Endothelial cell of umbilical vein (primary cell): Measurements from ENCODE around the gene TUBA1A. TPM values are rescaled to one million over a fixed set of nuclear protein-coding genes. Genes with fewer than 3 reads are reported as not detected.

ENCODE experiments used
- polyA plus RNA-seq, 4 experiments: library from polyadenylated mRNA; depleted of rRNA in 3 of 4; stranded (reverse) in 3 of 4; unstranded in 1 of 4; fragments of >200 nt; gene quantifications; 2 replicates each; pipeline versions ENCODE4 v1.2.1 to v1.2.3, GENCODE V29; 2011 to 2012; ENCODE audit warnings: missing spikeins in 1 of 4
- small RNA-seq: library from RNA; depleted of rRNA; stranded (forward); fragments of <200 nt; gene quantifications from one replicate; pipeline ENCODE3, GENCODE V24; 2012; ENCODE audit warnings: low replicate concordance, low read depth; ENCODE audit not compliant: insufficient read depth, insufficient read length
- total RNA-seq: library from RNA; stranded (reverse); gene quantifications from 2 replicates; pipeline ENCODE4 v1.2.3, GENCODE V29; 2021

Gene TUBA1A
- total and polyA plus RNA-seq, 2 donors (not counting 3 experiments of a cell fraction or from before 2014, with no cell fraction given) = 740 to 2,429 TPM

Small RNA genes within 50 kb of the gene (small RNA-seq; reads per million reads assigned to genes)
- gene RF00017 = not detected

Other genes with a start within 250 kb of the TUBA1A start
- gene ARF3, start 231.6 kb downstream of the TUBA1A start, total RNA-seq = 172 and 187 TPM in 2 replicates
- 138 and 149 TPM in 2 replicates for gene ARF3, start 231.6 kb downstream of the TUBA1A start, polyA plus RNA-seq
- gene WNT10B, start 217.3 kb downstream of the TUBA1A start, total RNA-seq = not detected in 2 replicates
- 0.04 and 0.14 TPM in 2 replicates for gene WNT10B, start 217.3 kb downstream of the TUBA1A start, polyA plus RNA-seq
- not detected in 2 replicates for gene WNT1, start 210.8 kb downstream of the TUBA1A start, total RNA-seq
- not detected in 2 replicates for gene WNT1, start 210.8 kb downstream of the TUBA1A start, polyA plus RNA-seq
- 0.22 and 0.42 TPM in 2 replicates for gene DDN, start 189.7 kb downstream of the TUBA1A start, total RNA-seq
- 0.06 and 0.07 TPM in 2 replicates for gene DDN, start 189.7 kb downstream of the TUBA1A start, polyA plus RNA-seq
- 50.0 and 54.9 TPM in 2 replicates for gene PRKAG1, start 170.3 kb downstream of the TUBA1A start, total RNA-seq
- 52.1 and 59.5 TPM in 2 replicates for gene PRKAG1, start 170.3 kb downstream of the TUBA1A start, polyA plus RNA-seq
- gene KMT2D, start 128.3 kb downstream of the TUBA1A start, total RNA-seq = 106 and 120 TPM in 2 replicates
- 11.5 and 15.1 TPM in 2 replicates for gene KMT2D, start 128.3 kb downstream of the TUBA1A start, polyA plus RNA-seq
- gene RHEBL1, start 119.1 kb downstream of the TUBA1A start, total RNA-seq = 2.3 and 2.6 TPM in 2 replicates
- 2.2 and 2.7 TPM in 2 replicates for gene RHEBL1, start 119.1 kb downstream of the TUBA1A start, polyA plus RNA-seq
- 3.3 and 3.9 TPM in 2 replicates for gene DHH, start 94.3 kb downstream of the TUBA1A start, total RNA-seq
- 2.9 and 4.2 TPM in 2 replicates for gene DHH, start 94.3 kb downstream of the TUBA1A start, polyA plus RNA-seq
- 92.8 and 106 TPM in 2 replicates for gene LMBR1L, start 78.2 kb downstream of the TUBA1A start, total RNA-seq
- gene LMBR1L, start 78.2 kb downstream of the TUBA1A start, polyA plus RNA-seq = 78.3 and 99.1 TPM in 2 replicates
- gene TUBA1B, start 57.7 kb downstream of the TUBA1A start, total RNA-seq = 2,228 and 2,245 TPM in 2 replicates
- gene TUBA1B, start 57.7 kb downstream of the TUBA1A start, polyA plus RNA-seq = 5,362 and 5,535 TPM in 2 replicates
- 515 and 523 TPM in 2 replicates for gene TUBA1C, start 76.0 kb upstream of the TUBA1A start, total RNA-seq
- gene TUBA1C, start 76.0 kb upstream of the TUBA1A start, polyA plus RNA-seq = 2,063 and 2,352 TPM in 2 replicates
- gene PRPH, start 106.1 kb upstream of the TUBA1A start, total RNA-seq = not detected in 2 replicates
- not detected in 2 replicates for gene PRPH, start 106.1 kb upstream of the TUBA1A start, polyA plus RNA-seq
- 62.4 and 68.6 TPM in 2 replicates for gene TROAP, start 134.2 kb upstream of the TUBA1A start, total RNA-seq
- 27.3 and 31.7 TPM in 2 replicates for gene TROAP, start 134.2 kb upstream of the TUBA1A start, polyA plus RNA-seq
- not detected in 2 replicates for gene C1QL4, start 148.1 kb upstream of the TUBA1A start, total RNA-seq
- not detected in 2 replicates for gene C1QL4, start 148.1 kb upstream of the TUBA1A start, polyA plus RNA-seq
- 1.1 and 1.3 TPM in 2 replicates for gene DNAJC22, start 157.8 kb upstream of the TUBA1A start, total RNA-seq
- 1.4 TPM in 2 replicates for gene DNAJC22, start 157.8 kb upstream of the TUBA1A start, polyA plus RNA-seq
- 58.8 and 66.5 TPM in 2 replicates for gene SPATS2, start 178.4 kb upstream of the TUBA1A start, total RNA-seq
- 32.6 and 55.8 TPM in 2 replicates for gene SPATS2, start 178.4 kb upstream of the TUBA1A start, polyA plus RNA-seq